ENCODE data around the gene ANTXR1. TPM values are rescaled to one million over a fixed set of nuclear protein-coding genes. Genes with fewer than 3 reads are reported as not detected.

The ANTXR1 gene
- total and polyA plus RNA-seq, 2 donors (not counting 3 experiments of a cell fraction or from before 2014, with no cell fraction given): 4.2 to 17.3 TPM

- Histone ChIP-seq H3K36me3 (ENCODE audit: control insufficient read depth in 2 of 2, extremely low read depth in 1 of 2, insufficient read depth in 2 of 2, low read length in 2 of 2) (no peaks in the 10 kb centered on the region), H3K27ac (ENCODE audit: insufficient read depth, low read depth, low read length) (no peak overlapping the region), H3K9me3 (replicated peaks; ENCODE audit: control insufficient read depth, insufficient read depth, low read length) (no peaks in the 10 kb centered on the region), H3K4me1 (ENCODE audit: control insufficient read depth, extremely low read depth, insufficient read depth, low read length) (no peaks in the 10 kb centered on the region), H3K9me1 (replicated peaks; ENCODE audit: control insufficient read depth, extremely low read depth, insufficient read depth, low read length) (no peaks in the 10 kb centered on the region), H3K79me2 (ENCODE audit: control insufficient read depth, insufficient read depth, low read length) (no peaks in the 10 kb centered on the region), H3K9ac (replicated peaks; ENCODE audit: extremely low read depth, insufficient read depth, low read length) (no peak overlapping the region), H3K4me3 (replicated peaks in 1 of 3; ENCODE audit: insufficient read depth in 1 of 3, low read depth in 1 of 3, low read length in 3 of 3) (no peak overlapping the region), H3K27me3 (ENCODE audit: control insufficient read depth in 2 of 2, insufficient read depth in 2 of 2, low read length in 2 of 2) (peaks cover 11 to 22% of the 10 kb centered on the region in 2 experiments), H3K4me2 (ENCODE audit: insufficient read depth, low read length) (no peak overlapping the region), H2AFZ (ENCODE audit: low read depth, low read length) (no peak overlapping the region), H4K20me1 (replicated peaks; ENCODE audit: control insufficient read depth, extremely low read depth, insufficient read depth, low read length) (no peaks in the 10 kb centered on the region)
- DNase-seq (ENCODE audit: low read depth, low spot score) (no peak), FAIRE-seq (no peak)
- CTCF ChIA-PET: interaction anchor here (0.6 to 1.0 kb wide), 2 partner anchors 24 to 489 kb away, joined by 3 read pairs; no protein-coding TSS in a partner anchor
- no TSS peak for BruUV-seq (replicated peaks)
- TF ChIP-seq EZH2 (IDR thresholded peaks at IDR 0.05; ENCODE audit: borderline replicate concordance, low read depth, low read length, severe bottlenecking) (no peak), POLR2A (IDR thresholded peaks at IDR 0.05; ENCODE audit: low read depth, low read length) (no peak), GATA2 (IDR thresholded peaks at IDR 0.05; ENCODE audit: insufficient read depth, insufficient read length, low read depth, low read length) (no peak), POLR2AphosphoS5 (IDR thresholded peaks at IDR 0.05; ENCODE audit: insufficient read depth, low read depth, low read length) (no peak), MAX (IDR thresholded peaks at IDR 0.05; ENCODE audit: insufficient read depth, insufficient read length) (no peak), CTCF (IDR thresholded peaks at IDR 0.05; ENCODE audit: extremely low read depth in 1 of 2, insufficient read depth in 1 of 2, low read depth in 1 of 2, low read length in 2 of 2) (no peak), JUN (IDR thresholded peaks at IDR 0.05; ENCODE audit: borderline replicate concordance, insufficient read depth, insufficient read length, low read depth) (no peak), FOS (IDR thresholded peaks at IDR 0.05; ENCODE audit: borderline replicate concordance, insufficient read depth, low read length) (no peak), MYC (IDR thresholded peaks at IDR 0.05; ENCODE audit: low read depth, low read length) (no peak)
- dilution Hi-C loops (cut with MboI; ENCODE audit: extremely low pct_ligation_motif_present, low sequenced_read_pairs): no loop called here
- intact Hi-C loops (cut with micrococcal nuclease): no loop called here
- POLR2A ChIA-PET: interaction anchor here (0.6 kb wide), 1 partner anchor 181 kb away, joined by 3 read pairs; no protein-coding TSS in a partner anchor
Observed at GRCh38 chr2:68997401-68997800, 15.6 kb upstream of the ANTXR1 start.
